GM18873 (cell line): Measurements from ENCODE around the gene GAMT.
"Not testable (repeated sequence)": the region's sequence is repeated elsewhere in the genome, so short reads cannot be mapped to it uniquely, and the experiment has no call there.

Experiments used
- ATAC-seq: cut with Tn5 transposase; IDR thresholded peaks from one replicate; pipeline ENCODE4 v1.9.1; 2021; ENCODE audit warnings: mild to moderate bottlenecking, moderate library complexity, moderate number of reproducible peaks; ENCODE audit not compliant: unreplicated experiment, low FRiP score

The GAMT gene

DNA sequence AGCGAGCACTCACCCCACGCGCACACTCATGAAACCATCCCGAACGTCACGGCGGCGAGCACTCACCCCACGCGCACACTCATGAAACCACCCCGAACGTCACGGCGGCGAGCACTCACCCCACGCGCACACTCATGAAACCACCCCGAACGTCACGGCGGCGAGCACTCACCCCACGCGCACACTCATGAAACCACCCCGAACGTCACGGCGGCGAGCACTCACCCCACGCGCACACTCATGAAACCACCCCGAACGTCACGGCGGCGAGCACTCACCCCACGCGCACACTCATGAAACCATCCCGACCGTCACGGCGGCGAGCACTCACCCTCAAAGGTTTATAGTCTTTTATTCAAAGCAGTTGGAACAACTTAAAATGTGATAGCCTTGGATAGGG, 18.7 kb upstream of the GAMT start:
- not testable (repeated sequence) for ATAC-seq

DNA sequence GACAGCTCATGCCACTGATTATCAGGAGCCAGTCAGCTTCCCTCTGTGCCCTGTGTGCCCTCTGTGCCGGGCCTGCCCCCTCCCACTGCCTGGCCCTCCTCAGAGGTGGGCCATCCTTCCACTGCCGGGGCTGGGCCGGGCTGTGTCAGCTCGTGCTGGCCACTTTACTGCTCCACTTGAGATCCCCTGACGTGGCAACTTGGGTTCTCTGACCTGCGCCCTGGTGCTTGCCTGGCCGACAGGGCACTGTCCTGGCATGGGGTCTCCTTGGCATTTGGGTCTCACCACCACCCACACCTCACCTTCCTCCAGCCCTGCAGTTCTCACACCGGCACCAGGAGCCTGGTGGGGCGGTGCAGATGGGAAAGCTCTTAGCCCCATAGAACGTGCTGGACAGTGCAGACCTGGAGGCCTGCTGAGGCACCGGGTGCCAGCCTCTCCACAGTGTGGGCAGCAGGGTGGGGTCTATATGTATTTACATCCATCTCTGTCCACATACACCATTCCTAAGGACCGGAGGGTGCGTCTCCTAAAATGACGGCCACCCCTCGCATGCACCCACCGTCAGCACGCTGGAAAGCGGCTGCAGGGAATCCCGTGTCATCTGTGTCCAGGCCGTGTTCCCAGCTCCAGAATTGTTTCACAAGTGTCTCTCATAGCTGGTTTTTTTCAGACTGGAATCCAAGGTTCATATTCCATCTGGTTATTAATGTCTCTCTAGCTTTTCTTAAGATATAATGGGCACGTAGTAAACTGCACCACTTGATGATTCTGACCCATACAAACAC, 17.8 kb upstream of the GAMT start:
- no peak for ATAC-seq

GRCh38 chr19:1418496-1418775, 17.1 kb upstream of the GAMT start:
- no peak for ATAC-seq

GRCh38 chr19:1417681-1418495, 16.5 kb upstream of the GAMT start:
- ATAC-seq: no peak

DNA sequence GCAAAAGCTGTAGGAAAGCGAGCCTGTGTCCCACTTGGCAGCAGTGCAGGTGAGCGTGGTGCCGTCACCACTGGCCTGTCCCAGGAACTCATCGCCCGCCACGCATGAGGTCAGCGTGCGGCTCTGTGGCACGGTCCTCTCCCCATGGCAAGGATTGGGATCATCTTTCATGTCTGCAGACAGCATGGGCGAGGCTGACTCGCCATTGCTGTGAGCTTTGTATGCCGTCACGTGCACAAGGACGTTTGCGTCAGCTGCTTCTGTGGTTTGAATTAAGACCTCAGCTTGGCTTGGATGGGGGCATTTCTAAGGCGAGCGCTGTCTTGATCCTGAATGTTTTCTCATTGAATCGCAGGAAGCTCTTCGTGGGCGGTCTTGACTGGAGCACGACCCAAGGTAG, 15.8 kb upstream of the GAMT start:
- no peak for ATAC-seq

DNA sequence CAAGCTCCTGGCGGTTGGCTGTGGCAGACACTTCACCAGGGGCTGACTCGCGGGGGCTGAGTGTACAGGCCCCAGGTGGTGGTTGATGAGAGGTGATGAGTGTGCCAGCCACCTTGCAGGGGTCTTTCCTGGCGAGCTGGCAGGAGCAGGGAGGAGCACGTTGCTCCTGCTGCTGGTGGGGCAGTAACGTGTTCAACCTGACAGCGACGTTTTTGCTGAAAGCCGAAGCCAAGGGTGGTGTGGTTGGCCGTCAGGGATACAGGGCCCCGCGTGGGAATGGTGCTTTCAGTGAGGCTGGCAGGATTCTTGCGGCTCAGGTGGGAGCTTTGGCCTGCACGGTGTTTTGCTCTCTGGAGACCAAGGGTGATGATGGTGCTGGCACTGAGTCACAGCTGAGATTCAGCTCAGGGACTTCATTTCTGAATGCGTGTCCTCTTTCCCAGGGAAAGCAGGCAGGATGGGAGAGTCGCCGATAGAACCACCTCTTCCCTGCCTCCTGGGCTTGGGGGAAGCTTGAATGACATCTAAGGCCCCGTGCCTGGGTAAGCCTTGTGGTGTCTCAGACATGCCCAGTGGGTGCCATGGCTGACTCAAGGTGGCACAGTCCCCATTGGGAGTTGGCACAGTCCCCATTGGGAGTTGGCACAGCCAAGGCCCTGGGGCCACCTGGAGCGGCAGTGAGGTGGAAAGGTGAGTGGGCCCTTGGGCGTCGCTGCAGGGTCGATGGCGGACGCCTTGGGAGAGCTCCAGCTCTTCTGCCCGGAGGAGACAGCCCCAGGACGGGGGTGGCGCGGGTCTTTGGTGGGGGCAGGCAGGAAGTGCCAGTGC, 14.9 kb upstream of the GAMT start:
- no peak for ATAC-seq

- no peak for ATAC-seq
These were observed 11.9 kb upstream of the GAMT start for GRCh38 chr19:1412995-1413800.

- no peak for ATAC-seq
These were observed 11.1 kb upstream of the GAMT start for GRCh38 chr19:1412323-1412923.

GRCh38 chr19:1411255-1412191, 10.2 kb upstream of the GAMT start:
- ATAC-seq: no peak

DNA sequence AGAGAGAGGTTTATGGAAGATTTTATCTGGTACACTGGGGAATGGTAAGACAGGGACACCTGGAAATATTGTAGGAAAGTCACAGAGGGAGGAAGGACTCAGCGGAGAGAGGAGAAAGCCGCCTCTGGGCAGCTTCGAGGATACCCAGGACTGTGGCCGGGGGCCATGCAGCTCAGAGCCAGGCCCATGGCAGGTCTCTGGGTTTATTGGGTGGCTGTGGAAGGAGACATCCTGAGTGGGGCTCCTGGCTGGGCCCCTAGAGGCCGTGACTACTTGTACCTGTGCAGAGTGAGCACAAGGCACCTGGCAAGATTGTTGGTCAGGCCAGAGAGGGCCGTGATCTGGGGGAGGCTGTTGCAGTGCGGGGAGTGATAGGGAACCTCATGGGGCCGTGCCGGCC, 9.4 kb upstream of the GAMT start:
- ATAC-seq: no peak

DNA sequence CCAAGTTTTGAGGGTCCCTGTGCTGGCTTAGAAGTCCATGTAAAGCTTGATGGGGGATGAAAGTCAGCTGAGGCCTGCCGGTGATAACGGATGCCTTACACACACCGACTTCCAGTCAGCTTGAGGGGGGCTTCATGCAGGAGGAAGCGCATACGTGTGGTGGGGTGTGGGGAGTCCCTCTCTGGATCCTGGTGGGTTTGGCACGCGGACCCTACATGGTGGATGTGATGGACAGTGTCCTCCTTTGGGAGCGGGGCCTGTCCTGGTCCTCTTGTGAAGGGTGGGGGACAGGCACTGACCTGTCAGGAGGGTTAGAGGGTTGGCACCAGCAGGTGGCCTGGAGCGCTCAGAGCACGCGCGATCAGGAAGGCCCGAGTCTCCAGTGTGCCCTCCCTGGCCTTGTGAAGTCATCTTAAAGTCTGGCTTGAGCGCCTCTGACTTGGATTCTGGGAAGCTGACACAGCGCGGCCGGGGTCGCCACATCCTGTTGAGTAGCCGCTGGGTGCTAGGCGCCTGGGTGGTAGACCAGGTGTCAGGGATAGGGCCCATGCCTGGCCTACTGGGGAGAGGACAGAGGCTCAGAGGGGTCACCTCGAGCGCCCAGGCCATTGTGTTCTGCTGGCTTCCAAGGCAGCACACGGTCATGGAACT, 8.9 kb upstream of the GAMT start:
- ATAC-seq: no peak

- no peak for ATAC-seq
These were observed 8.1 kb upstream of the GAMT start for GRCh38 chr19:1409204-1410005.

- ATAC-seq: no peak
These were observed 7.2 kb upstream of the GAMT start for GRCh38 chr19:1408300-1409203.

DNA sequence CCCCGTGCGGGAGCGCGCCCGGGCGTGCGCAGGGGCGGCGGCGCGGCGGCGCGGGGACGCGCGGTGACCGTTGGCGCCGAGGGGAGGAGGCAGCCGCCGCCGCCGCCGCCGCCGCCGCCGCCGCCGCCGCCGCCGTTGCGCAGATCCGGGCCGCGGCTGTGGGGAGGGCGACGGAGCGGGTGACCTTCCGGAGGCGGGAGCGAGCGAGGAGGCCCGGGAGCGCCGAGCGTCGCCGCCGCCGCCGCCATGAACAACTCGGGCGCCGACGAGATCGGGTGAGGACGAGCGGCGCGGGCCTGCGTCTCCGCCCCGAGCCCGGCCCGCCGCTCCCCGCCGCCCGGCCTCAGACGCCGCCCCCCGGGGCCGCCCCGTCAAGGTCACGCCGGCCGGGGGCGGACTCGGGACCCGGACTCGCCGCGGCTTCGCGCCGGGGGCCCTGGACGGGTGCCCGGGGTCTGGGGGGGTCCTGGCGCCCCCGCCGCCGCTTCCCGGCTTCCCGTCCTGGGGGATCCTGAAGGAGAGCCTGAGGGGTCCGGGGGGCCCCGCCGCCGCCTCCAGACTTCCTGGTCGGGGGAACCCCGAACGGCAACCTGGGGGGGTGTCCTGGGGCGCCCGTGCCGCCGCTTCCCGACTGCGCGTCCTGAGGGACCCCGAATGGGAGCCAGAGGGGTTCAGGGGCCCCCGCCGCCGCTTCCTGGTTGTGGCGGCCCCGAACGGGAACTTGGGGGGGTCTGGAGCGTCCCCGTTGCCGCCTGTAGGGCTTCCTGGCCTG, 6.4 kb upstream of the GAMT start, which contains the start of gene DAZAP1:
DAZAP1 (plus strand) TSS at position 59 of the 772 bp plus-strand sequence; CDS start at position 247, 188 bp downstream.
- no peak for ATAC-seq

- peak; percentile 66 for ATAC-seq
These were observed 5.6 kb upstream of the GAMT start for GRCh38 chr19:1406774-1407527.
